H1 (cell line): ENCODE measurements around the gene PIAS4. TPM values are rescaled to one million over a fixed set of nuclear protein-coding genes. Genes with fewer than 3 reads are reported as not detected.

Experiments used
- CHD1 ChIP-seq: IDR thresholded peaks from 2 replicates; pipeline ENCODE4 v1.6.1; 2012; ENCODE audit warnings: low read depth, low read length, improper control_type of control experiment
- CHD7 ChIP-seq: fragments of 300-600 bp; sonication (generic); IDR thresholded peaks from 2 replicates; pipeline ENCODE4 v1.7.1; 2012; ENCODE audit warnings: low read length, moderate library complexity, mild to moderate bottlenecking, inconsistent platforms; ENCODE audit not compliant: insufficient replicate concordance
- CREB1 ChIP-seq: IDR thresholded peaks from 2 replicates; pipeline ENCODE4 v1.6.1; 2012; ENCODE audit warnings: inconsistent platforms
- EGR1 ChIP-seq: IDR thresholded peaks from 2 replicates; pipeline ENCODE4 v1.6.1; 2011; ENCODE audit warnings: low read depth, low read length, borderline replicate concordance
- KDM4A ChIP-seq: IDR thresholded peaks from one replicate; pipeline ENCODE4 v1.7.1; 2012; ENCODE audit warnings: low read depth, mild to moderate bottlenecking, moderate library complexity, low read length, inconsistent platforms; ENCODE audit not compliant: severe bottlenecking
- NRF1 ChIP-seq: IDR thresholded peaks from 2 replicates; pipeline ENCODE4 v1.6.1; 2011; ENCODE audit warnings: mild to moderate bottlenecking, low read depth, low read length, improper control_type of control experiment
- RFX5 ChIP-seq: IDR thresholded peaks from 2 replicates; pipeline ENCODE4 v1.6.1; 2011; ENCODE audit warnings: low read depth, low read length, improper control_type of control experiment, borderline replicate concordance
- SIX5 ChIP-seq: IDR thresholded peaks from 2 replicates; pipeline ENCODE4 v1.6.1; 2011; ENCODE audit warnings: mild to moderate bottlenecking, low read depth, low read length
- SUZ12 ChIP-seq: fragments of 200-600 bp; sonication (generic); IDR thresholded peaks from 2 replicates; pipeline ENCODE4 v1.6.1; 2012; ENCODE audit warnings: mild to moderate bottlenecking, inconsistent platforms, low read length, moderate library complexity, mixed read lengths
- TEAD4 ChIP-seq: IDR thresholded peaks from 2 replicates; pipeline ENCODE4 v1.6.1; 2012; ENCODE audit warnings: low read depth, low read length, inconsistent platforms, mixed read lengths
- ZNF274 ChIP-seq: IDR thresholded peaks from 2 replicates; pipeline ENCODE4 v1.7.0; 2012; ENCODE audit warnings: low read length, borderline replicate concordance; ENCODE audit errors: extremely low read depth
- polyA plus RNA-seq, 7 experiments: library from polyadenylated mRNA; depleted of rRNA in 3 of 7; stranded (reverse) in 5 of 7; unstranded in 2 of 7; fragments of >200 nt in 5 of 7; fragments of 200-250 nt in 2 of 7; gene quantifications; 1 replicate in 5 of 7; 2 replicates in 1 of 7; 4 replicates in 1 of 7; pipeline versions ENCODE4 v1.2.1 to v1.2.3, GENCODE V29; 2011 to 2013; ENCODE audit warnings: missing spikeins in 2 of 7, mixed read lengths in 2 of 7
- total RNA-seq: library from RNA; stranded (reverse); fragmentation: NEBNext Ultra II Directional; extraction: Animal tissue kit (Norgen Biotek cat#: 25700); gene quantifications from 2 replicates; pipeline ENCODE4 v1.2.1, GENCODE V29; 2021

PIAS4 gene
- total and polyA plus RNA-seq, 2 of the 8 experiments (the other 6 are each of a cell fraction or from before 2014, with no cell fraction given): 30.2 to 51.4 TPM

GRCh38 chr19:3968556-3969434, 38.7 kb upstream of the PIAS4 start (continued):
- TF ChIP-seq CHD7: no peak
- TF ChIP-seq CHD1: no peak
- no peak for TF ChIP-seq ZNF274
- TF ChIP-seq SIX5: no peak
- no peak for TF ChIP-seq NRF1
- TF ChIP-seq EGR1: peak; percentile 73
- no peak for TF ChIP-seq SUZ12
- peak; percentile 83 for TF ChIP-seq TEAD4
- TF ChIP-seq CREB1: peak; percentile 79
- no peak for TF ChIP-seq KDM4A
- no peak for TF ChIP-seq RFX5
